ENCODE results near the gene AMOTL1. TPM values are rescaled to one million over a fixed set of nuclear protein-coding genes. Genes with fewer than 3 reads are reported as not detected.
A peak's percentile ranks its signal among the peaks of the same experiment; 100 is the strongest.

Gene AMOTL1
- total and polyA plus RNA-seq, 11 donors = 6.2 to 76.0 (median 50.9) TPM

- ATAC-seq (no peak), DNase-seq (no peak)
- Histone ChIP-seq H3K9me3 (no peaks in the 10 kb centered on the region), H3K27me3 (peaks cover 0 to 21% (median 0%) of the 10 kb centered on the region in 9 donors), H3K36me3 (no peaks in the 10 kb centered on the region), H3K27ac (no peak overlapping the region), H3K4me1 (peaks cover 0 to 33% (median 14%) of the 10 kb centered on the region in 12 donors), H3K4me3 (no peak overlapping the region)
- intact Hi-C loops (cut with DNase I) = loop anchor here in 1 of 10 donors (10.0 kb wide), 1 partner anchor 114 kb away; no protein-coding TSS in a partner anchor
- TF ChIP-seq POLR2A (IDR thresholded peaks at IDR 0.05) (no peak), CTCF (IDR thresholded peaks at IDR 0.05) (no peak)
- 90 to 100% (median 94%) methylated on average over 1 of the region's 1 CpG for WGBS, 4 donors
Measured at GRCh38 chr11:94738746-94739145, 29.4 kb upstream of the AMOTL1 start.

GRCh38 chr11:94739331-94739730, 28.8 kb upstream of the AMOTL1 start:
- TF ChIP-seq POLR2A (IDR thresholded peaks at IDR 0.05) = no peak
- TF ChIP-seq CTCF (IDR thresholded peaks at IDR 0.05) = no peak
- no peak overlapping the region for H3K27ac ChIP-seq
- no peak for DNase-seq
- ATAC-seq = no peak
- H3K9me3 ChIP-seq = no peaks in the 10 kb centered on the region
- WGBS, 4 donors = 46 to 76% (median 64%) methylated on average over 1 to 2 of the region's 2 CpGs
- no peak overlapping the region for H3K4me3 ChIP-seq
- peaks cover 0 to 27% (median 11%) of the 10 kb centered on the region in 12 donors for H3K4me1 ChIP-seq
- intact Hi-C loops (cut with DNase I) = loop anchor here in 1 of 10 donors (10.0 kb wide), 1 partner anchor 115 kb away; no protein-coding TSS in a partner anchor
- no peaks in the 10 kb centered on the region for H3K36me3 ChIP-seq
- H3K27me3 ChIP-seq = peaks cover 0 to 21% (median 0%) of the 10 kb centered on the region in 9 donors

GRCh38 chr11:94740083-94741021, 27.8 kb upstream of the AMOTL1 start:
- 1 to 2% (median 2%) methylated on average over 51 to 82 of the region's 82 CpGs for WGBS, 4 donors
- Histone ChIP-seq H3K36me3 (no peaks in the 10 kb centered on the region), H3K4me3 (peak overlapping the region; percentile 41 to 80 (median 62)), H3K27ac (peak overlapping the region in 5 of 12 donors; percentile 1 to 70 (median 22)), H3K9me3 (no peaks in the 10 kb centered on the region), H3K27me3 (peaks cover 0 to 21% (median 0%) of the 10 kb centered on the region in 9 donors), H3K4me1 (peaks cover 0 to 24% (median 9%) of the 10 kb centered on the region in 12 donors)
- ATAC-seq (peak in 3 of 4 donors; percentile 42 to 71 (median 62)), DNase-seq (peak; percentile 54 to 78 (median 68))
- intact Hi-C loops (cut with DNase I) = no loop called here
- TF ChIP-seq POLR2A (IDR thresholded peaks at IDR 0.05) (no peak), CTCF (IDR thresholded peaks at IDR 0.05) (no peak)
